PC-3 (cell line): ENCODE data around the gene ASPRV1.

Source experiments
- CTCF ChIP-seq: fragments of 300-600 bp; sonication (generic); conservative IDR thresholded peaks from 2 replicates; pipeline ENCODE4 v1.5.1; 2017; ENCODE audit warnings: antibody characterized with exemption, low read depth, mild to moderate bottlenecking, low read length
- EZH2 ChIP-seq: fragments of 300-600 bp; sonication (generic); IDR thresholded peaks from one replicate; pipeline ENCODE4 v1.6.1; 2017; ENCODE audit warnings: antibody characterized with exemption, mild to moderate bottlenecking, low read length; ENCODE audit not compliant: unreplicated experiment
- EZH2phosphoT487 ChIP-seq: fragments of 300-600 bp; sonication (generic); IDR thresholded peaks from 2 replicates; pipeline ENCODE4 v1.6.1; 2018; ENCODE audit warnings: mild to moderate bottlenecking, antibody characterized with exemption, low read length, borderline replicate concordance

- no peak for TF ChIP-seq CTCF
- TF ChIP-seq EZH2, result no peak
- no peak for TF ChIP-seq EZH2phosphoT487
Measured at GRCh38 chr2:69943000-69943842, 18.2 kb downstream of the ASPRV1 start.
